ENCODE results near the gene PRM1.
"Not testable (repeated sequence)": the region's sequence is repeated elsewhere in the genome, so short reads cannot be mapped to it uniquely, and the experiment has no call there.

Gene PRM1

GRCh38 chr16:11313493-11314308, 32.6 kb upstream of the PRM1 start:
- DNase-seq: no peak

GRCh38 chr16:11312718-11313492, 31.8 kb upstream of the PRM1 start:
- DNase-seq: peak; percentile 12 to 48 (median 40)

GRCh38 chr16:11310997-11311561, 29.9 kb upstream of the PRM1 start:
- peak; percentile 26 to 46 (median 37) for DNase-seq

- no peak for DNase-seq
These were observed 29.5 kb upstream of the PRM1 start for GRCh38 chr16:11310634-11310977.

- DNase-seq: no peak
These were observed 28.9 kb upstream of the PRM1 start for GRCh38 chr16:11309895-11310633.

GRCh38 chr16:11308493-11309283, 27.6 kb upstream of the PRM1 start:
- no peak for DNase-seq

- no peak for DNase-seq
These were observed 26.7 kb upstream of the PRM1 start for GRCh38 chr16:11307639-11308492.

- peak; percentile 58 to 77 (median 64) for DNase-seq
These were observed 26.0 kb upstream of the PRM1 start for GRCh38 chr16:11306997-11307638.

- DNase-seq: no peak
These were observed 25.3 kb upstream of the PRM1 start for GRCh38 chr16:11306381-11306780.

- no peak for DNase-seq
These were observed 22.4 kb upstream of the PRM1 start for GRCh38 chr16:11303405-11304138.

- DNase-seq: no peak
These were observed 21.8 kb upstream of the PRM1 start for GRCh38 chr16:11302977-11303376.

- no peak for DNase-seq
These were observed 20.7 kb upstream of the PRM1 start for GRCh38 chr16:11301645-11302501.

- no peak for DNase-seq
These were observed 19.4 kb upstream of the PRM1 start for GRCh38 chr16:11300560-11300892.

GRCh38 chr16:11299865-11300559, 18.9 kb upstream of the PRM1 start:
- DNase-seq: no peak

- not testable (repeated sequence) for DNase-seq
These were observed 17.9 kb upstream of the PRM1 start for GRCh38 chr16:11298950-11299547.

GRCh38 chr16:11298143-11298900, 17.2 kb upstream of the PRM1 start:
- DNase-seq: no peak

GRCh38 chr16:11297492-11298142, 16.5 kb upstream of the PRM1 start:
- peak; percentile 56 to 81 (median 81) for DNase-seq
